ENCODE results near the gene ACADSB.

The ACADSB gene

DNA sequence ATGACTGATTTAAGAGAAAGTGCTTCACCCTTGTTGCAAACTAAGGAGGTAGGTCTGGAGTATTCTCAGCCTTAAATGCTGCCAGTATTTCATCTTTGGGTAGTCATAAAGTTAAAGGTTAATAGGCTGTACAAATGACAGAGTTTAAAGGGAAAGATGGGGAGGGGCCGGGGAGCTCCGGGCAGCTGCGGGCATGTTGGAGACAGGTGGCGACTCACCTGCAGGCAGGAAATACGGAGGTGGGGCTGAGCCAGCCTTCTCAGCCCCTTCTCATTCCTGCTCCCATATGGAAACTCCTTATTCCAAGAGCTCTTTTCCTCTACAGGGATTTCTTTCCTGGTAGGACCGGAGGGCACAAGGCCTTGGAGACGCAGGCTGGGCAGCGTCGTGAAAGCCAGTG is 95.1 kb downstream of the ACADSB start:
- no peak overlapping the region for H3K4me3 Mint-ChIP-seq
- H3K36me3 Mint-ChIP-seq (ENCODE audit: low read depth), result no peaks in the 10 kb centered on the region
- H3K4me1 Mint-ChIP-seq (ENCODE audit: low read depth), result no peaks in the 10 kb centered on the region
- no peaks in the 10 kb centered on the region for H3K9me3 Mint-ChIP-seq
- intact Hi-C loops (cut with micrococcal nuclease), result no loop called here
- peaks cover 10% of the 10 kb centered on the region for H3K27me3 Mint-ChIP-seq
- H3K27ac Mint-ChIP-seq, result no peak overlapping the region

Data from dendritic cell treated with granulocyte-macrophage colony-stimulating factor and Interleukin-4, amounts not matched to agents 40 ng/mL and 50 ng/mL, for 4 days (primary cell).